Measurements from ENCODE around the gene TTLL10.

DNA sequence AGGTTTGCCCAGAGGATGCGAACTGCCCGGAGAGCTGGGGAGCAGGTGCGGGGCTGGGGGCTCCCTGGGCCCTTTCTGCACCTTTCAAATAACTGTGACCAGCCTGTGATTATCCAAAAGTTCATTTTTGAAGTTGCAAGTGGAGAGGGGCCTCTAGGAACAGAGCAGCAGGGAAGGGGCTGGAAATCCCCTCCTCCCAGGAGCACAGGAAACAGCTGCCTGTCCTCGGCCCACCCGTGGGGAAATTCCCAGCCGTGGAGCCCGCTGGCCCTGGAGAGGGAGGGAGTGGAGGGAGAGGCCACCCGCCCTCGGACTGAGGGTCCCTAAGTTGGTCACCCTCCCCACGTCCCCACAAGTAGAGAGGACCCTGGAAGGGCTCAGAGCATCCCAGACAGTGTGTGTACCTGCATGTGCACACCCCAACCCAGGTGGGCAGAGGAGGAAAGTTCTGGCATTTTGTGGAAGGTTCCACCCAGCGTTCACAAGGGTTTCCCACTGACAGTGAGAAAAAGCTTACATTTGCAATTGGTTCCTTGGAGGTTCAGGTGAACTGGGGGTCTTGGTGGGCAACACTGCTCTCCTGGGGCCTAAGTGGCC lies 41.5 kb downstream of the TTLL10 start:
- TF ChIP-seq, protein P1, sequence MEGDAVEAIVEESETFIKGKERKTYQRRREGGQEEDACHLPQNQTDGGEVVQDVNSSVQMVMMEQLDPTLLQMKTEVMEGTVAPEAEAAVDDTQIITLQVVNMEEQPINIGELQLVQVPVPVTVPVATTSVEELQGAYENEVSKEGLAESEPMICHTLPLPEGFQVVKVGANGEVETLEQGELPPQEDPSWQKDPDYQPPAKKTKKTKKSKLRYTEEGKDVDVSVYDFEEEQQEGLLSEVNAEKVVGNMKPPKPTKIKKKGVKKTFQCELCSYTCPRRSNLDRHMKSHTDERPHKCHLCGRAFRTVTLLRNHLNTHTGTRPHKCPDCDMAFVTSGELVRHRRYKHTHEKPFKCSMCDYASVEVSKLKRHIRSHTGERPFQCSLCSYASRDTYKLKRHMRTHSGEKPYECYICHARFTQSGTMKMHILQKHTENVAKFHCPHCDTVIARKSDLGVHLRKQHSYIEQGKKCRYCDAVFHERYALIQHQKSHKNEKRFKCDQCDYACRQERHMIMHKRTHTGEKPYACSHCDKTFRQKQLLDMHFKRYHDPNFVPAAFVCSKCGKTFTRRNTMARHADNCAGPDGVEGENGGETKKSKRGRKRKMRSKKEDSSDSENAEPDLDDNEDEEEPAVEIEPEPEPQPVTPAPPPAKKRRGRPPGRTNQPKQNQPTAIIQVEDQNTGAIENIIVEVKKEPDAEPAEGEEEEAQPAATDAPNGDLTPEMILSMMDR (IDR thresholded peaks at IDR 0.05), result no peak
- TF ChIP-seq POLR2A (IDR thresholded peaks at IDR 0.05) (no peak), EP300 (IDR thresholded peaks at IDR 0.05) (no peak)

Data from tibial nerve (tissue), 4 donors.